Hepatocyte (in vitro differentiated cells): ENCODE data around the gene ADAMTSL3. TPM values are rescaled to one million over a fixed set of nuclear protein-coding genes. Genes with fewer than 3 reads are reported as not detected.

Experiments
- DNase-seq: peaks from one replicate; pipeline ENCODE4 v3.0.0-alpha.2; 2016; ENCODE audit warnings: low spot score
- H2AFZ ChIP-seq: fragments of 200-600 bp; sonication (generic); 2 replicates; pipeline ENCODE4 v1.6.0; 2016; ENCODE audit warnings: antibody characterized with exemption, mild to moderate bottlenecking
- H3K27ac ChIP-seq: fragments of 200-600 bp; sonication (generic); 2 replicates; pipeline ENCODE4 v1.5.1; 2016; ENCODE audit warnings: mild to moderate bottlenecking
- H3K27me3 ChIP-seq: fragments of 200-600 bp; sonication (generic); 2 replicates; pipeline ENCODE4 v1.6.1; 2016
- H3K36me3 ChIP-seq: fragments of 200-600 bp; sonication (generic); replicated peaks from 2 replicates; pipeline ENCODE4 v1.5.1; 2016; ENCODE audit warnings: low read depth; ENCODE audit not compliant: insufficient read depth
- H3K4me1 ChIP-seq: fragments of 200-600 bp; sonication (generic); 2 replicates; pipeline ENCODE4 v1.5.1; 2016; ENCODE audit warnings: mild to moderate bottlenecking, moderate library complexity; ENCODE audit not compliant: insufficient read depth
- H3K4me2 ChIP-seq: fragments of 200-600 bp; sonication (generic); 2 replicates; pipeline ENCODE4 v1.6.0; 2016
- H3K4me3 ChIP-seq: fragments of 200-600 bp; sonication (generic); 2 replicates; pipeline ENCODE4 v1.5.1; 2016; ENCODE audit warnings: mild to moderate bottlenecking
- H3K79me2 ChIP-seq: fragments of 200-600 bp; sonication (generic); 2 replicates; pipeline ENCODE4 v1.6.0; 2017; ENCODE audit warnings: mild to moderate bottlenecking
- H3K9me2 ChIP-seq: fragments of 200-600 bp; sonication (generic); replicated peaks from 2 replicates; pipeline ENCODE4 v1.6.0; 2017; ENCODE audit warnings: mild to moderate bottlenecking; ENCODE audit not compliant: insufficient read depth
- H3K9me3 ChIP-seq: fragments of 200-600 bp; sonication (generic); 2 replicates; pipeline ENCODE4 v1.5.1; 2016; ENCODE audit warnings: low read depth, mild to moderate bottlenecking
- H4K20me1 ChIP-seq: fragments of 200-600 bp; sonication (generic); 2 replicates; pipeline ENCODE4 v1.6.0; 2016; ENCODE audit warnings: mild to moderate bottlenecking; ENCODE audit not compliant: insufficient read depth, poor library complexity, severe bottlenecking
- CTCF ChIP-seq: fragments of 200-600 bp; sonication (generic); IDR thresholded peaks from 2 replicates; pipeline ENCODE4 v1.5.1; 2016; ENCODE audit warnings: antibody characterized with exemption, mild to moderate bottlenecking; ENCODE audit not compliant: poor library complexity
- EZH2 ChIP-seq: fragments of 200-600 bp; sonication (generic); IDR thresholded peaks from 2 replicates; pipeline ENCODE4 v1.6.1; 2016; ENCODE audit warnings: antibody characterized with exemption, mild to moderate bottlenecking, borderline replicate concordance
- EZH2phosphoT487 ChIP-seq: fragments of 200-600 bp; sonication (generic); IDR thresholded peaks from one replicate; pipeline ENCODE4 v1.6.1; 2018; ENCODE audit warnings: antibody characterized with exemption, mild to moderate bottlenecking, low read depth, moderate library complexity; ENCODE audit not compliant: unreplicated experiment, severe bottlenecking
- WGBS: methylation state at CpG from one replicate; pipeline ENCODE4 v1.1.6; 2016; ENCODE audit warnings: low lambda C conversion rate; ENCODE audit errors: missing lambda C conversion rate; 5-methylcytosine and 5-hydroxymethylcytosine counted together
- polyA plus RNA-seq: library from polyadenylated mRNA; unstranded; fragments of >200 nt; fragmentation: Nextera tagmentation; extraction: Ambion mirVana; gene quantifications from 2 replicates; pipeline ENCODE4 v1.2.1, GENCODE V29; 2016
- total RNA-seq: library from RNA; depleted of rRNA; stranded (reverse); fragments of >200 nt; gene quantifications from 2 replicates; pipeline ENCODE4 v1.2.3, GENCODE V29; 2014

Gene ADAMTSL3
- total and polyA plus RNA-seq, 2 experiments from 2014 or later, result 5.0 to 5.2 TPM

- H3K4me2 ChIP-seq, result no peak overlapping the region
- WGBS, result 86% methylated on average over 3 of the region's 3 CpGs
These were observed 380.1 kb downstream of the ADAMTSL3 start for GRCh38 chr15:84033793-84034553.

GRCh38 chr15:84034578-84035398 is 380.9 kb downstream of the ADAMTSL3 start:
- no peaks in the 10 kb centered on the region for H3K79me2 ChIP-seq
- WGBS, result 63% methylated on average over 3 of the region's 3 CpGs
- TF ChIP-seq CTCF, result peak; percentile 51
- no peak for TF ChIP-seq EZH2phosphoT487
- TF ChIP-seq EZH2, result no peak
- no peaks in the 10 kb centered on the region for H3K27me3 ChIP-seq
- peak; percentile 52 for DNase-seq
- no peak overlapping the region for H3K27ac ChIP-seq
- H4K20me1 ChIP-seq, result no peaks in the 10 kb centered on the region
- no peaks in the 10 kb centered on the region for H3K4me1 ChIP-seq
- no peak overlapping the region for H2AFZ ChIP-seq
- no peaks in the 10 kb centered on the region for H3K9me3 ChIP-seq
- H3K4me3 ChIP-seq, result no peak overlapping the region
- no peak overlapping the region for H3K4me2 ChIP-seq
- no peaks in the 10 kb centered on the region for H3K9me2 ChIP-seq
- no peaks in the 10 kb centered on the region for H3K36me3 ChIP-seq

More at GRCh38 chr15:84033793-84034553, 380.1 kb downstream of the ADAMTSL3 start:
- TF ChIP-seq CTCF (no peak), EZH2 (no peak), EZH2phosphoT487 (no peak)
- Histone ChIP-seq H3K79me2 (no peaks in the 10 kb centered on the region), H2AFZ (no peak overlapping the region), H3K9me3 (no peaks in the 10 kb centered on the region), H3K36me3 (no peaks in the 10 kb centered on the region), H4K20me1 (no peaks in the 10 kb centered on the region), H3K4me1 (no peaks in the 10 kb centered on the region), H3K27ac (no peak overlapping the region), H3K27me3 (no peaks in the 10 kb centered on the region), H3K4me3 (no peak overlapping the region), H3K9me2 (no peaks in the 10 kb centered on the region)
- no peak for DNase-seq

- Histone ChIP-seq H3K9me3 (no peaks in the 10 kb centered on the region), H3K27ac (no peak overlapping the region), H3K4me2 (no peak overlapping the region), H2AFZ (no peak overlapping the region), H4K20me1 (no peaks in the 10 kb centered on the region), H3K4me3 (no peak overlapping the region), H3K27me3 (no peaks in the 10 kb centered on the region), H3K79me2 (no peaks in the 10 kb centered on the region), H3K9me2 (no peaks in the 10 kb centered on the region), H3K4me1 (no peaks in the 10 kb centered on the region), H3K36me3 (no peaks in the 10 kb centered on the region)
- TF ChIP-seq EZH2phosphoT487, result no peak
- TF ChIP-seq CTCF, result peak; percentile 58
- no peak for TF ChIP-seq EZH2
- DNase-seq, result peak; percentile 58
- 14% methylated on average over 2 of the region's 2 CpGs for WGBS
These were observed 381.5 kb downstream of the ADAMTSL3 start for GRCh38 chr15:84035399-84035766.
